GM19455 (cell line): Measurements from ENCODE around the gene GLDN.
"Not testable (repeated sequence)": the region's sequence is repeated elsewhere in the genome, so short reads cannot be mapped to it uniquely, and the experiment has no call there.

Experiments
- ATAC-seq: cut with Tn5 transposase; IDR thresholded peaks from one replicate; pipeline ENCODE4 v1.9.1; 2021; ENCODE audit not compliant: unreplicated experiment

GLDN gene

DNA sequence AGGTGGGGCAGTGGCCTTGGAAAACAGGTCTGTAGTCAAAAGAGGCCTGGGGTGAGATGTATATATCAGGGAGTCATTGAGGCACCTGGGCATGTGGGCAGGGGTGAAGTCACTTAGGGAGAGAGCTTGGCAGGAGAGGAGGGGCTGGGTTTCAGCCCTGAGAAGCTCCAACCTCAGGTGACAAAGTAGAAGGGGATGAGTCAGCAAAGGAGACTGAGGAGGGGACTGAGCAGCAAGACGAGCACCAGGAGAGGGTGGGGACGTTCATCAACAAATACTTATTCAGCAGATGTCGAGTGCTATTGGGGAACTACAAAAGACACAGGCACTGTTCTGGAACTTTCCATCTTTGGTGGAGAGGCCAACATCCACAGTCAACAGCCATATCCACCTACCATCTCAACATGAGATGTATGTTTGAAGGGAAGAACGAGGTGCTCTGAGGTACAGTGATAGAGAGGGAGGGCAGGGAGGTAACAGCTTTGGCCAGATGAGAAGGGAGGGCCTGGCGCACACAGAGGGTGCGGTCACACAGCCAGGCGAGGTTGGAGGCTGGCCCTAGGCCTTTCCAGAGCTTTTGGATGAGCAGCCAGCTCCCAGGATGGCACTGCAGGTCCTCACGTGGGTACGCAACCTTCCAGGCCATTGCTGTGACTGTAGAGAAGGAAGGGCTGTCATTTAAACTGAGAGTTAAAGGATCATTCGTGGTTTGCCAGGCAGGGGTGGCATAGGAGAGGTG is 45.7 kb downstream of the GLDN start:
- ATAC-seq: no peak

DNA sequence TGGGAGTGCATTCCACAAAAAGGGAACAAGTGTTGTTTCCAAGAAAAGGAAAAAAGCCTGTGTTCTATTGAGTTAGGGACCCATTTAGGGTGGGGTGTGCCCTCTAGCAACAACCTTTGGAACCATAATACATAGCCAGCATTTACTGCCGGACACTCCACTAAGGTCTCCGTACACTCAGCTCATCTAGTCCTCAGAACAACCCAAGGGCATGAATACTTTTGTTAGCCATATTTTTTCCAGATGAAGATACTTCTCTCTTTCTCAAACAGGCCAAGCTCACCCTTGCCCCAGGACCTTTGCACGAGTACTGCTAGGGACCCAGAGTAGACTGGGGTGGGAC is 46.2 kb downstream of the GLDN start:
- ATAC-seq: no peak

DNA sequence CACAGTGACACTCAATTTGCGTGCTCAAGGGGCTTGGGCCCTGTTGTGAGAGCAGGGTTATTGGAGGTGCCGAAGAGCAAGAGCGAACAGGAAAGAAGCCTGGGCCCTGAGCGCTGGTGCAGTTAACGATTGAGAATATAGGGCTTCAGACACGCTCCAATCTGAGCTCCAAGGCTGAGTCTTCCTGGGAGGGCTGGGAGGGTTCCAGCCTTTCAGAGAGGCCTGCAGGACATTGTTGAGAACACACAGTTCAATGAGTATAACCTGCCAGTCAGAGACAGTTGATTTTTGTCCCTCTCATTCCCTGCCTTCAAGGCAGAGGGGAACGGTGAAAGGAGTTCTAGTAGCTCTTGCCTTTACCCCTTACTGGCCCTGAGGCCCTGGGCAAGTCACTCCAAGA is 47.3 kb downstream of the GLDN start:
- no peak for ATAC-seq

DNA sequence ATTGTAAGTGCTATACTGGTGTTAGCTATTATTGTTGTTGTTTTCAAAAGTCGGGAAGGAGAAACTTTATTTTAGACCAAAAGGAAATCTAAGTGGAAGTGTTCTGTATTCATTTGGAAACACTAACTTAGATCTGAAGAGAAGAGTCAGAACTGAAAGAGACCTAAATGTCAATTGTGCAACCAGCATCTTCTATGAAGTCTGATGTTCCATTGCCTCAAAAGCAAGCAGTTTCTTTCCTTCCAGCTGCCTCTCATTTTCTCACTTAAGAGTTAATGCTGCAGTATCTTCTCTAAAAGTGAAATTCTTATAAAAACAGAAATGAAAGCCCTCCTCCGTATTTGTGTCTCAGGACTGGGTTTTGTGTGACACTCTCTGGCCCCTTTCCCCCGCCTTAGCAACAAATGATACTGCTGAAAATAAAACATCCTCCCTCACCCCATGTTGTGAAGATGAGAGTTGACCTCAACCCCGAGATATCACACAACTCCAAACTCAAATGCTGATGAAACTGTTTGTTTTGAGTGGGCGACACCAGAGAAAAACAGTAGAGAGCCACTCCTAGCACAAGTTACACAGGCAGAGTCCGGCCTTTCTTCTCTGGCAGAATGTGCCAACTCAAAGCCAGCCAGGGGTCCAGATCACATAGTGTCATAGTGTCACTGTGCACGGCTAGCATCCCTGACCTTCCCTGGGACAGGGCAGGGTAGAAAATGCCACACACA is 48.9 kb downstream of the GLDN start:
- ATAC-seq: no peak

DNA sequence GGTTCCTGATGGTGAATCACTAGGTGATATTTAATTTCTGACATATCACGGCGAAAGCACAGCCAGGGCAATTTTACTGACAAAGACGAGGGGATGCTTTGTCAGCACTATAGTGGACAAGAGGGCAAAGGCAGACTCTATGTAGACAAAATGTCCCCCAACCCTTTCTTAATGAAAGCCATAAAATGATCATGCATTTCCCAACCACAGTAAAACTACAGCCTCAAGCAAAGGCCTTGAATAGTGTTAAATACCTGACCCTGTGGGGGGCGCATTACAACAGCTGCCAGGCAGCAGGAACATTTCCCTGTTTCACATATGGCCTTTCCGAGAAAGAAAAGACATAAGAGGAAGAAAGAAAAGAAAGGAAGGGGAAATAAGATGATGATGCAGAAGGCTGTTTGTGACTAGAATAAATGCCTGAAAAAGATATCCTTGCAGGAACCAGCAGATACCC is 49.5 kb downstream of the GLDN start:
- ATAC-seq: no peak

DNA sequence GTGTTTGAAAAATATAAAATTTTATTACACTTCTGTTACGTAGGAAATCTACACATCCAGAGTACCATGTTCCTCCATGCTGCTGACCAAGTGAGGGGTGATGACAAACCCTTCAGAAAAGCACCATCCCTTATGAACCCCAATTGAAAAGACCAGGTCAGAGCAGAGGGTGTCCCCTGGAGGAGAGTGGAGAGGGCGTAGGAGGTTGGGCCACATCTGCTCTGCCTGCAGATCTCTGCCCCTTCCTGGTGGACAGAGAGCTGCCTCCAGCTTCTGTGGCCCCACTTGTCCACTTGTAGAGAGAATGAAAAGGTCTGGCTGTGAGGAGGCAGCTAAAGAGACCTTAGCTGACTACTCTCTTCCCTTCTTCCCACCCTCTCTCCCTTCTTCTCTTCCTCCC is 55.5 kb downstream of the GLDN start:
- no peak for ATAC-seq

DNA sequence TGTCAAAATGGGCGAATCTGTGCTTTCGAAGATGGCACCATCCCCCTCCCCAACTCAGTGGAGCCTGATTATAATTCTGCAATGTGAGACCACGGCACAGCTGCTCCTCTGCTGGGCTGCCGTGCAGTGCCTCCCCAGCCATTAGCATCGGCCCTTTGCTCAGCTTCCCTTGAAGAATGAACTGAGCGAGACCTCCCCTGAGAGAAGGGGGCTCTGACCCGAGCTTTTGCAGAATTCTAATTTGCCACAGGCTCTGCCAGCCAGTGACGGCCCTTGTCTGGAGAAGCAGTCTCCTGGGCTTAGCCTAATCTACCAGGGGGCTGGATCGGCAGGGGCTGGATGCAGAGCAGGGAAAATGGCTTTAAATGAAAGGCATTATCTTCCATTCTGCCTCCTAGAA is 57.2 kb downstream of the GLDN start:
- ATAC-seq: no peak

DNA sequence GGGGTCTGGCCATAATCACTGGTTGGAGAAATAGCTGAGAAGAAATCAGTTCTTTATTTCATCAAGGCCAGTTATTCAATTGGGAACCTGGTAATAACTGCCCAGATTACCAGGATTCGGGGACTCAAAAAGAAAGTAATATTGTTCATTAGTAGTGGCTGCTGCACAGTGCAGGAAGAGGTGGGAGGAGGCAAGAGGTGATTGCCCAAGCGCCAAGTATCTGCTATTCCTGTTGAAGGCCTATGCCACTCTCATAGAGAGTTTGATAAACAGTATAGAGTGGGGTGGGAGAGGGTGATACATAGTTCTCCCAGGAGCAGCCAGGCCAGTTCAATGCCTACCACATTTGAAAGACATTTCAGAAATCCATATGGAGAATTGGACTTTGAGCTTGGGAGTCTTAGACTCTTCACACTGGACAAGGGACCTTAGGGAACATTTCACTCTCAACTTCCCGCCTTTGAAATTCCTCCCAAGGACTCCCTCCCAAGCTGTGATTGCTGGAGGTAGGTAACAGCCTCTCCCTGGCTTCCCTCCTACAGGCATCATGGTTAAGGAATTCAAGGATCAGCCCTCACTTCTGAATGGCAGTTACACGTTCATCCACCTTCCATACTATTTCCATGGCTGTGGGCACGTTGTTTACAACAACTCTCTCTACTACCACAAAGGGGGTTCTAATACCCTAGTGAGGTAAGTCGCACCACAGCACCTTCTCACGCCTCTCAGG is 59.8 kb downstream of the GLDN start:
- ATAC-seq: no peak

DNA sequence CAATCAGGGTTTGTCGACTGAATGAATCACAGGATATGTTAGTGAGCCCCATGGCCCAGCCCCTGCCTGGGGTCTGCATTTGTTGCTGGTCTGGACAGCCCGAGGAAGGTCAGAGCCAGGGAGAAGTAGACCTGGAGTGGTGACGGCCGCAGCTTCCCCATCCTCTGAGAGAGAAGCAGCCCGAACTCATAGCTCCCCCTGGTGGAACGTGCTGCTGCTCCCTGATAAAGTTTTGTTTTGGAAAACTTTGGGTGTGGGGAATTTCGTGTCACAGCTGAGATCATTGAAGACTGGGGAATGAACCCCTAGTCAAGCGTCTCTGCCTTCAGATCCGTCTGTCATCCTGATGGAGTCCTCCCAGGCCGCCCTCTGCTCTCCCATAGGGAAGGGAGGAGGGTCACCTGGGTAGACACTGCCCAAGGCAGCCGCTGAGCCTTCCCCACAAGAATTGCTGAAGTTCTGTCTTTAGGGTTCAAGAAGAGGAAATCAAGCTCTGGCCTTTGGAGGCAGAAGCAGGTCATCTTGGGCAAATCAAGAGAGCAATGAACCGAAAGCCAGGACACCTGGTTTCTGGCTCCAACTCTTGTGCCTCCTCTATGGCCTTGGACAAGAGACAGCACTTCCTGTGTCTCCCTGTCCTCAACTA is 60.5 kb downstream of the GLDN start:
- no peak for ATAC-seq

DNA sequence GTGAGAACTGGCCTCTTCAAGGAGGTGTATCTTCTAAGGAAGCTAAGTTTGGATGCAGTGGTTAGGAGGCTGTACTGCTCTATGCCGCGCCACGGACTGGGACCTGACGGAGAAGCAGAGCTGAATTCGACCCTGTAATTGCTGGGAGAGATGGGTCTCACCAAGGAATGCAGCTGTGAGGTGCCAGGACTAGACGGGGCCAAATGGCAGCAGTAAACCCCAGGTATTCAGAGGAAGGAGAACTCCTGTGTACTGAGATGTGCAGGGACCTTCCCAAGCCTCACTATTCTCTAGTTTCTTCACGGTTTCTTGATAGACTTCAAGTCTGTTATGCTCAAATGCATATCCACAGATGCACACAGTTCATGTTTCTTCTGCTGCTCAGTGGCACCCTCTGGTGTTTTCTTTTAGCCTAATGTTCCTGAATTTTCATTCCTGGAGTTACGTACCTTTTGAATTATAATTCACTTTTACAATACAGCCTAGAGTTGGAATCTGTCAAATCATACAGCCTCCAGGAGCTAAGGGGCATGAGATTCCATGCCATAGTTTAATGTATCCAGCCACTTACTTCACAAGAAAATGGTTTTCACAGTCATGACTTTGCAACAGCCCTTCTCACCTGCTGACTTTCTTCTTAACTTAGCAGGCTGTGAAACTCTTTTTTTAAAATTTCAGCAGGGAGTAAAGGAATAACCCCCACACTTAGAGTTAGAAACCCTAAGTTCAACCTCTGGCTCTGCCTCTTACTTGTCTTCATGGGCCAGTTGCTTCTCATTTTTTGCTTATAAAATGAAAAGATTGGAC is 61.8 kb downstream of the GLDN start:
- no peak for ATAC-seq

DNA sequence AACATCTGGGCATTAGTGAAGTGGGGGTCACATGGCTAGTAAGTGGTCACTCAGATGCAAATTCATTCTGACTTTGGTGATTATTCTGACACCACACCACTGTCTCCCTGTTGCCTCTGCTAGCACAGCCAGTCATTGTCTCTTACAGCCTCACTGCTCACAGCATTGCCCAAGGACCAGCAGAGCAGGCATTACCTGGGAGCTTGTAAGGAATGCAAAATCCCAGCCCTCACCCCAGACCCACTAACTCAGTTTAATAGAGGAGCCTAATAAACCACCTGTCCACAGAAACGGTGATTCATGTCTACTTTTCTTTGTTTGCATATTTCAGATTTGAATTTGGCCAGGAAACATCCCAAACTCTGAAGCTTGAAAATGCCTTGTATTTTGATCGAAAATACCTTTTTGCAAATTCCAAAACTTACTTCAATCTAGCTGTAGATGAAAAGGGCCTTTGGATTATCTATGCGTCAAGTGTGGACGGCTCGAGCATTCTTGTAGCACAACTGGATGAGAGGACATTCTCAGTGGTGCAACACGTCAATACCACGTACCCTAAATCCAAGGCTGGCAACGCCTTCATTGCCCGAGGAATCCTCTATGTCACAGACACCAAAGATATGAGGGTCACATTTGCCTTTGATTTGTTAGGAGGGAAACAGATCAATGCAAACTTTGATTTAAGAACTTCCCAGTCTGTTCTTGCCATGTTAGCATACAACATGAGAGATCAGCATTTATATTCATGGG is 62.7 kb downstream of the GLDN start:
- ATAC-seq: no peak

DNA sequence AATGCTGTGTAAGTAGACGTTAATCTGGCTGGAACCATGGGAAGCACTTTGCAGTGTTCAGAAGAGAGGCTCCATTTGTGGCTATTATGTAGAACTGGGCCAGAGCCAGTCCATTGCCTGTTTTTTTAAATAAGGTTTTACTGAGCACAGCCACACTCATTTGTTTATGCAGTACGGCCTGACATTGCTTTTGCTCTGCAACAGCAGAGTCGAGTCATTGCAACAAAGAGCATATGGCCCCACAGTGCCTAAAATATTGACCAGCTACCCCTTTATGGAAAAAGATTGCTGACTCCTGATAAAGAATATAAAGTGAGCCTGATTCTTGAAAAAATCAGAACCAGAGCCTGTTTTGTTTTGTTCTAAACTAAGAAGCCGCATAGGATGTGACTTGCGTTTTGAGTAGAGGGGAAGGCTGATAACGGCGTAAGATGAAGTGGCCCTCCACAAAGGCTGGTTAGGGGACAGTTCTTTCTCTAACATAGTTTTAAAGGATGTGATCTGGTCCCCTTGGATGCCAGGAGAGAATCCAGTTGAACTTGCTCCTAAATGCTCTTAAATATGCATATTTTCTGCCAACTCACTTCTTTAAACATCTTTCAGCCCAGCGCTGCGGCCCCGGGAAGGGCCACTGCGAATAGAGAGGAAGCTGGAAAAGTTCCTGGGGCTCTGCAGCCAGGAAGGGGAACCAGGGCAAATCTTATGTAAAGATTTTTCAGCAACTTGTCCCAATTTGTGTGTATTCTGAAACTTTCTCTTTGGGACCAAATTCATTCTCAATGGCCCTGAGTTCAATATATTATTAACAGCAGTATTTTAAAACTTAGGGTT is 64.5 kb downstream of the GLDN start:
- no peak for ATAC-seq

DNA sequence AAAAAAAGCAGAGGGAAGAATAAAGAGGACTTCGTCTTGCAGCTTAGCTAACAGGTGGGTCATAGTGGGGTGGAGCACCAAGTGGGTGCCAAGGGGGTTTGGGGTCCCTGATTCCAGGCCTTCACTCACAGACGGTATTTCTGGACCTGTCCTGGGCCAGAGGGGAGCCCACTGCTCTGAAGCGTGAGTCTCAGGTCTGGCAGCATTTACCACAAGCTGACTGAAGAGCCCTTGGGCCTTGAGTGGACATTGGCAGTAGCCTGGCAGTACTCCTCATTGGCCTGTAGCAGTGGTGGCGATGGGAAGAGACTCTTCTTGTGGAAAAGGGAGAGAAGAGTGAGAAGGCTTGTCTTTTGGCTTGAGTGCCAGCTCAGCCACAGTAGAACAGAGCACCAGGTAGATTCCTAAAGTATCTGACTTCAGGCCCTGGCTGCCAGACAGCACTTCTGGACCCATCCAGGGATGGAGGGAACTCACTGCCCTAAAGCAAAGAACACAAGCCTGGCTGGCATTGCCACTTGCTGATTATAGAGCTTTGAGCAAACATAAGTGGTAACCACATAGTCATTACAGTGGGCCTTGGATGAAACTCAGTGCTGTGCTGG is 72.9 kb downstream of the GLDN start:
- no peak for ATAC-seq

DNA sequence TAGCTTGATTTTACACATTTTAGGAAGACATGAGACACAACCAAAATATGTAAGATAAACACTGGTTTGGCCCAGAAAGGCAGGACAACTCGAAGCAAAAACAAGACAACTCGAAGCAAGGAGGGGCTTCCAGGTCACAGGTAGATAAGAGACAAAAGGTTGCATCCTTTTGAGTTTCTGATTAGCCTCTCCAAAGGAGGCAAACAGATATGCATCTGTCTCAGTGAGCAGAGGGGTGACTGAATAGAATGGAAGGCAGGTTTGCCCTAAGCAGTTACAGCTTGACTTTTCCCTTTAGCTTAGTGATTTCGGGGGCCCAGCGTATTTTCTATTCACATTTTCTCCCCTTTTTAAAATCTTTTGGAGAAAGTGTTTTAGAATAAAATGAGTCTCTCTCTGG is 74.7 kb downstream of the GLDN start:
- no peak for ATAC-seq

DNA sequence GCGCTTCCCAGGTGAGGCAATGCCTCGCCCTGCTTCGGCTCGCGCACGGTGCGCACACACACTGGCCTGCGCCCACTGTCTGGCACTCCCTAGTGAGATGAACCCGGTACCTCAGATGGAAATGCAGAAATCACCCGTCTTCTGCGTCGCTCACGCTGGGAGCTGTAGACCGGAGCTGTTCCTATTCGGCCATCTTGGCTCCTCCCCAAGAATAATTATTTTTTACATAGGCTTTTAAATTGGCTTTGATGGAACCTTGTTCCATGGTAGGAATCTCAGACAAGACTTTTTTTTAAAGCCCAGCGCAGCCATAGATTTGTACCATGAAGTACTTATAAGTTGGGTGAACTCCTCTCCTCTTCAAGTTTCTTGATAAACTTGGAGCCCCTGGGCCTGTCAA is 81.6 kb downstream of the GLDN start:
- ATAC-seq: not testable (repeated sequence)

DNA sequence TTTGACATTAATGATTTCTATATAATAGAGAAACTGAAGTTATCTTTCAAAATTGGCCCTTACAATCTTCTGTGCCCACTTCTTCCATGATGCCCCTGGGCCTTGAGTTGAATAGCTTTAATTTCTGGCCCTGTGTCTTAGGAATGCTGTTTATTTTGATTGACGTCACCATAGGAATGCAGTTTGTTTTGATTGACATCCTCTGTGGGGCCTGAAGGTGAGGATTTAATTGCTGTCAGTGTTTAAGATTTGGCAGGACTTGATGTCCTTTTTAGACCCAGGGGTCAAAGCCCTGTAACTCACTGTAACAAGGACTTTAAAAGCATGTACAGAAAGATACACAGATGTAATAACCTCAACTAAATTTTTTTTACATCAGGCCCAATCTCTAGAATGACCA is 83.3 kb downstream of the GLDN start:
- no peak for ATAC-seq

DNA sequence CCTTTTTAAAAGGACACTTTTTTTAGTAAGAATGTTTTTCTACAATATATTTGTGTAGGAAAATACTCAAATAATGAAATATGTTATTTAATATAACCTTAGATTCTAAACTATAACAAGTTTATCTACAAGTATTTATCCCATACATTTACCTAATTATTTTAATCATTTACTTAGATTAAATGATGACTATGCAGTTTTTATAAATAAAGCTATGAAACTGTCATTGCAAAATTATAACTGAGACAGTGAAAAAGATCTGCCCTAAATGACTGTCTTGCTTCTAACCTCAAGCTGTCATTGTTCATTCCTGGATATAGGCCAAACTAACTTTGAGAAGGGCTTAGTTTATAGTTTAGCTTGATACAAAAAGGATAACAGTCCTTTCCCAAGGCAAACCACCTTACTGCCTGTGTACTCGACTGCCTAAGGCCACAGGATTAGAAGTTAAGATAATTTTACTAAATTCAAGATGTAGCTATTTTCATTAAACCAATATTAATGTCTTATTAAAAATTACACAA is 84.1 kb downstream of the GLDN start:
- ATAC-seq: no peak

DNA sequence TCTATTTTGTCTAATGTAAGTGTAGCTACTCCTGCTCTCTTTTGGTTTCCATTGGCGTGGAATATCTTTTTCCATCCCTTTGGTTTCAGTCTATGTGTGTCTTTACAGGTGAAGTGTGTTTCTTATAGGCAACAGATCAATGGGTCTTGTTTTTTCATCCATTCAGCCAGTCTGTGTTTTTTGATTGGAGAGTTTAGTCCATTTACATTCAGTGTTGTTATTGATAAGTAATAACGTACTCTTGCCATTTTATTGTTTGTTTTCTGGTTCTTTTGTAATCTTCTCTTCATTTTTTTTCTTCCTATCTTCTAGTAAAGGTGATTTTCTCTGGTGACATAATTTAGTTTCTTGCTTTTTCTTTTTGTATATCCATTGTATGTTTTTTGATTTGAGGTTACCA is 97.1 kb downstream of the GLDN start:
- ATAC-seq: no peak
